HG03457 (cell line): Measurements from ENCODE around the gene ENTREP1.
"Not testable (repeated sequence)": the region's sequence is repeated elsewhere in the genome, so short reads cannot be mapped to it uniquely, and the experiment has no call there.

Experiments used
- ATAC-seq: cut with Tn5 transposase; IDR thresholded peaks from one replicate; pipeline ENCODE4 v1.9.1; 2021; ENCODE audit warnings: moderate number of reproducible peaks; ENCODE audit not compliant: unreplicated experiment

ENTREP1 gene

GRCh38 chr9:69324549-69325401, at the start of gene ENTREP1:
ENTREP1 (plus strand) TSS chr9:69325215; CDS start chr9:69325310, 95 bp downstream.
- no peak for ATAC-seq

GRCh38 chr9:69276775-69277174, 48.2 kb upstream of the ENTREP1 start:
- ATAC-seq = no peak

GRCh38 chr9:69279084-69279731, 45.8 kb upstream of the ENTREP1 start:
- ATAC-seq = peak; percentile 69

GRCh38 chr9:69279733-69280132, 45.3 kb upstream of the ENTREP1 start:
- no peak for ATAC-seq

- ATAC-seq = no peak
Measured at GRCh38 chr9:69283003-69283402, 42.0 kb upstream of the ENTREP1 start.

- ATAC-seq = no peak
Measured at GRCh38 chr9:69292078-69292477, 32.9 kb upstream of the ENTREP1 start.

GRCh38 chr9:69293156-69293555, 31.9 kb upstream of the ENTREP1 start:
- no peak for ATAC-seq

GRCh38 chr9:69295872-69296552, 29.0 kb upstream of the ENTREP1 start:
- no peak for ATAC-seq

GRCh38 chr9:69297300-69297980, 27.6 kb upstream of the ENTREP1 start:
- ATAC-seq = no peak

GRCh38 chr9:69299315-69299714, 25.7 kb upstream of the ENTREP1 start:
- ATAC-seq = no peak

- ATAC-seq = no peak
Measured at GRCh38 chr9:69299826-69300225, 25.2 kb upstream of the ENTREP1 start.

GRCh38 chr9:69303331-69303730, 21.7 kb upstream of the ENTREP1 start:
- no peak for ATAC-seq

GRCh38 chr9:69306895-69307445, 18.0 kb upstream of the ENTREP1 start:
- not testable (repeated sequence) for ATAC-seq

- ATAC-seq = no peak
Measured at GRCh38 chr9:69307446-69308205, 17.4 kb upstream of the ENTREP1 start.

- no peak for ATAC-seq
Measured at GRCh38 chr9:69308206-69308931, 16.6 kb upstream of the ENTREP1 start.

GRCh38 chr9:69313175-69313574, 11.8 kb upstream of the ENTREP1 start:
- no peak for ATAC-seq

- no peak for ATAC-seq
Measured at GRCh38 chr9:69314547-69314946, 10.5 kb upstream of the ENTREP1 start.

- no peak for ATAC-seq
Measured at GRCh38 chr9:69317081-69317480, 7.9 kb upstream of the ENTREP1 start.

GRCh38 chr9:69317894-69318293, 7.1 kb upstream of the ENTREP1 start:
- peak; percentile 61 for ATAC-seq
